T-helper 2 cell treated with Interferon-gamma antibody and Interleukin-4, amounts not matched to agents 100 ng/mL and 5 ng/mL, for 36 hours (primary cell): ENCODE results near the gene VPS72. TPM values are rescaled to one million over a fixed set of nuclear protein-coding genes. Genes with fewer than 3 reads are reported as not detected.
"Not testable (repeated sequence)": the region's sequence is repeated elsewhere in the genome, so short reads cannot be mapped to it uniquely, and the experiment has no call there.

Experiments used
- intact Hi-C: fragments of 100-400 bp; cut with micrococcal nuclease; formaldehyde crosslinking; loops from one replicate; pipeline ENCODE4 v1.15.1; 2023
- total RNA-seq: library from RNA; stranded (reverse); gene quantifications from 2 replicates; pipeline ENCODE4 v1.2.3, GENCODE V29; 2022

VPS72 gene
- total RNA-seq, 1 donor from 2014 or later: 75.6 TPM

- intact Hi-C loops: not testable (repeated sequence)
Observed at GRCh38 chr1:151188667-151189066, 1.3 kb downstream of the VPS72 start.

DNA sequence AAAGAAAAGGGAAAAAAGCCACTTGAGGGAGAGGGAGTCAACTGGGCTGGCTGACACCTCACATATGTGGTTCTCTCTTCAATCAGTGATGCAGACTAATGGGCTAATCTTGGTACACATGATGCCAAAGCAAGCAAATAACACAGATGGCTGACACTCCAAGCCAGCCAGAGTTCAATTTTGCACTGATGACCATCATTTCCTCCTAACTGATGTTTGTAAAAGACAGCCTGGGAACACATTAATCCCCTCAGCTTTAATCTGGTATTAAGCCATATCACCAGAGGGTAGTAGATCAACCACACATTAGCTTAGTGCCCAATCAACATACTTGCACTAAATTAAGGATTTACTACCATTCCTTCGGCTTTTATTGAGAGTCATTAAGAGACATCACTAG lies 2.8 kb downstream of the VPS72 start:
- intact Hi-C loops: no loop called here

DNA sequence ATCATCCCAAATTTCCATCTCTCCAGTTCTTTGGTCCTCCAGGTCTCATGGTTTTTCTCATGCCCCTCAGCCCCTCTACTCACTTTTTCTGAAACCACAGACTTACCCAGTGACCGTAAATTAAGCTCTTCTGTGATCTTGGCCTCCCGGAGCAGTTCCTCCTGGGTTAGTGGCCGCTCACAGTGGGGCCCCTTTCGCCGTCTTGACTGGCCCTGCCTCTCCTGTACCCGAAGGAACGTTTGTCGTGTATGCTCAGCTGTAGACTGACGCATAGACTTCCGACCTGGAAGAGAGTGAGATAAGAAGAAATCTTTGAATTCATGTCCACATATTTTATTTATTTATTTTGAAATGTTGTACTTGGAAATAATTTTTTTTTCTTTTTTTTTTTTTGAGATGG lies 5.8 kb downstream of the VPS72 start:
- intact Hi-C loops: no loop called here

GRCh38 chr1:151176514-151177045 lies 13.4 kb downstream of the VPS72 start:
- intact Hi-C loops: no loop called here

DNA sequence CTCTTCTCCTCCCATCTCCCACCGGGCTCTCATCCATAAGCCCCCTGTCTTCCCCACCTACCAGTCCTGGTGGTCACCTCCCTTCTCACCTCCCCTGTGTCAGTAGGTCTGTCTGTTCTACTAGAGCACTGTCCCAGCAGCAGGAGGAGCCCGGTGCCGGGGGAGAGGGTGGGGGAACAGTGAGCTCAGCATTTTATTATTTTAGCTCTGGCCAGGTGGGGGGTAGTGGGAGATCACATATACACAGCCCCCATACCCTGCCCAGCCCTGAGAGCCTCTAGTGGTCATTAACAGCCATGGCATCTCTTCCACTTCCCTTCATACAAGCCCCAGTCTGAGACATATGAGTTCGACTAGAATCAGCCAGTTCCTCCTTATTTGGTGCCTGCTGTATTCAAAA lies 14.1 kb downstream of the VPS72 start, which contains the start of gene TMOD4:
TSS of gene TMOD4 (minus strand) at position 119 of the 400 bp plus-strand sequence. CDS start 1,106 bp downstream, outside the sequence.
- intact Hi-C loops: no loop called here

DNA sequence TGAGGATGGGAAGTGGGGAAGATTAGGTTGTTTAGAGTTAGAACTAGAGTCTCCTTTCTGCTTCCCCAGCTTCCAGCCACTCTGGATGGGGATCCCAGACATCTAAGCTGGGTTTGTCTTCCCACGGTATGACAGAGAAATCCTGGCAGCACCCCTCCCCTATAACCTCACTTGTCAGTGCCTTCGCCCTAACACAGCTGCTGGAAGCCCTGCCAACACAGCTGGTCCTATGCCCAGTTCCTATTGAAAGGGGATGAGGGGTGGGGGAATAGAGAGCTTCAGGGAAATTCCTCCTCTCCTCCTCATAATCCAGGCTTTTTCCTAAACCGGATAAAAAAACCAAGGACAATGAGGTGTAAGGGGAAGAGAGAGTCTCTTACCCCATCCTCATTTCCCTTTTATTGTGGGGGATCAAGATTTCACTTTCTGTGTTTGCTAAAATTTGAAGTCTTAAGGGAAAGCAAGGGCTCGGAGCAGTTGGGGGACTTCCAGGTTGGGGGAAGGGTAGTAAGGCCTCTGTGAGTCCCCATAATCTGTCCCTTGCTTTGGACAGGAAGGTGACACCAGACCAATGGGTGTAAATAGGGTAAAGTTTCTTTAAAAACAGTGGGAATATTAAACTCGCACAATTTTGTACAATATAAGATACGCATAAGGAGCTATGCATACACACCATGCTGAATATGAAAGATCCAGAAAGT lies 14.8 kb downstream of the VPS72 start:
- intact Hi-C loops: no loop called here

- intact Hi-C loops: no loop called here
Observed at GRCh38 chr1:151171190-151171589, 18.8 kb downstream of the VPS72 start.

GRCh38 chr1:151167116-151167515 lies 22.9 kb downstream of the VPS72 start:
- intact Hi-C loops: no loop called here

- intact Hi-C loops: loop anchor here (1.0 kb wide), 1 partner anchor 32 kb away; the partner anchor contains the start of gene PIP5K1A
Observed at GRCh38 chr1:151166505-151166956, 23.5 kb downstream of the VPS72 start.

DNA sequence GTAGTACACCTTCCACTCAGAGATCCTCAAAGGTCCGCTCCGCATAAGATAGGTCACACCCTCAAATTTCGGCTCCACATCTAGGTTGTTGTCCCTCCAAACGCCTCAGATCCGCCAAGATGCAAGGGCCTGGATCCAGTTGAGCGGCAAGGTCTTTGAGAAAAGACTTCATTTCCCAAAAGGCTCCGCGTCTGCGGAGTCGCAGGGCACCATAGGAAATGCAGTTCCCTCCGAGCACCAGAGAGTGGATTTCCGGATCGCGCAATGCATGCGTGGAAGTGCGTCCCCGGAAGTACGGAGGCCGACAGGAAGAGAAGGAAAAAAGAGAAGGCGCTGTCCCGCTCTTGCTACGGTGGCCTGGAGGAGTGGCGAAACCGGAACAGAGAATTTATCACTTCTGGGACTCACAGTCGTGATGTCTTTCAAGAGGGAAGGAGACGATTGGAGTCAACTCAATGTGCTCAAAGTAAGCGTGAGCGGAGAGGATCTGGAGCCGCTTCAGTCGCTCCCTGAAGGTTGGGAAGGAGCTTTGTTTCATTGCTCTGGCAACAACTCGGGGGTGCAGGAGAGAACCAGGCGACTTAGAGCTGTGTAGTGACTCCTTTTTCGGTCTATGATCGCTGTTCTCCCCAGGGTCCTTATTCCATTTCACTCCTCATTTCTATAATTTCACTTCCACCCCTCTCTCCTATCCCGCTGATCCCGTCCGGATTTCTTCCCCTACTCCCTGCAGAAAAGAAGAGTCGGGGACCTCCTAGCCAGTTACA lies 24.1 kb downstream of the VPS72 start, which contains the start of the genes LYSMD1 and SCNM1:
TSS of gene LYSMD1 (minus strand) at position 165 of the 767 bp plus-strand sequence. CDS start 644 bp downstream, outside the sequence.
TSS of gene SCNM1 (plus strand) at position 407 of the 767 bp plus-strand sequence. CDS start at position 416, 9 bp downstream.
- intact Hi-C loops: loop anchor here (1.0 kb wide), 4 partner anchors 9 to 115 kb away; partner anchors contain the start of genes PIP5K1A and VPS72

DNA sequence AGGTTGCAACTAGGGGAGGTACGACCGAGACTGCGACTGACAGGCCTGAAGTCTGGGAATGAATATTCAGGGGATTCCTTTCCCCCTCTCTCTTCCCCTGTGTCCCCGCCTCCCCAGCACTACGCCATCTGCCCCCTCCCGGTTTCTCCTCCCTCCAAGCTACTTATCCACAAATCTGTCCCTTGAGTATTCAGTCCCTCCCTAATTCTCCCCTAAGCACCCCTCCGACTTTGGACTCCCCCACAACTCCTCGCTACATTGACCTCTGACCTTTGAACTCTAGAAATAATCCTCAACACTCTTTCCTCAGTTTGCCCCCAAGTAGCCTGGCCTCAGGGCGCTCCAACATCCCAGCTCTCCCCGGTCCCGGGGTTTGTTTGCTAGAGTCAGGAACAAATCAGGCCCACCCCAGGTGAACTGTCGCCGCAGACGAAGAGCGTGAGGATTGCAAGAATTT lies 24.7 kb downstream of the VPS72 start:
- intact Hi-C loops: loop anchor here (1.0 kb wide), 3 partner anchors 8 to 116 kb away; partner anchors contain the start of gene VPS72

DNA sequence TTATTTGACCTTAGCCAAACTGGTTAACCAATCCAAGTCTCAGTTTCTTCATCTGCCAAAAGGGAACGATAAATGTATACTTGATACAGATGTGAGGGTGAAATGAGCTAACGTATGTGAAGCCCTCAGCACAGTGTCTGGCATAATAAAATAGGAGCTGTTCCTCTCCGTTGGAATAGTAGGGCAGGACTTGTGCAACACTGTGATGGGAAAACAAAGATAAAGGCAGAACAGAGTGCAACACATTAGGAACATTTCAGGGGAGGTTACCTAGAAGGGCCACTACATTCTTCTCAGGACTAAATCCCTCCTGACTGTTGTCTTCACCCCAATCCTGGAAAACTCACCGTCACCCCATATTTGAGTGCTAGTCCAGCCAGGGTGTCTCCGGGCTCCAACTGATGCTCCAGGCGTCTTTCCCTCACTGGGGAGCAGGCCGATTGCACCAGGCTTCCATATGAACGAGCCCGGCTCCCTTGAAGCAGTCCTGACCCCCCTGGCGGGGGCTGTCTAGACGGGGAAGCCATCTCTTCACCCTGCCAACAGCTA lies 25.2 kb downstream of the VPS72 start:
- intact Hi-C loops: loop anchor here (1.0 kb wide), 3 partner anchors 8 to 116 kb away; partner anchors contain the start of gene VPS72

DNA sequence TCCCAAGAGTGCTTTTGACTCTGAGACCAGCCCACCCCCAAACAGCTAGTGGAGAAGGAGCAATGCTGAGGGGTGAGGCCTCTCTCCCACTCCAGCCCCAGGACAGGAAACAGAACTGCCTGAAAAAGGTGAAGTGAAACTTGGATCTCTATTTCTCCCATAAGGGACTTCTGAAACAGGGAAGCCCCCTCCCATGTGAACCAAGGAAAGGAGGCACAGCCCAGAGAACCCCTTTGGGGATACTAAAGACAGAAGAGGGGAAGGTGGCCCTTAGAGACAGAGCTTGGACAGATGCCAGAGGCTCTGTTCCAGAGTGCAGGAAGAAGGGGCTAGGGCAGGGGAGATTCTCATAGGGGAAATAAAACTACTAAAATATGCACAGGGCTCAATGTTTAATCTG lies 30.6 kb downstream of the VPS72 start:
- intact Hi-C loops: loop anchor here (5.0 kb wide), 2 partner anchors 38 to 152 kb away; partner anchors contain the start of genes MINDY1, PIP5K1A and PRUNE1

- intact Hi-C loops: loop anchor here (5.0 kb wide), 2 partner anchors 38 to 152 kb away; partner anchors contain the start of genes MINDY1, PIP5K1A and PRUNE1
Observed at GRCh38 chr1:151158751-151159251, 31.2 kb downstream of the VPS72 start.

DNA sequence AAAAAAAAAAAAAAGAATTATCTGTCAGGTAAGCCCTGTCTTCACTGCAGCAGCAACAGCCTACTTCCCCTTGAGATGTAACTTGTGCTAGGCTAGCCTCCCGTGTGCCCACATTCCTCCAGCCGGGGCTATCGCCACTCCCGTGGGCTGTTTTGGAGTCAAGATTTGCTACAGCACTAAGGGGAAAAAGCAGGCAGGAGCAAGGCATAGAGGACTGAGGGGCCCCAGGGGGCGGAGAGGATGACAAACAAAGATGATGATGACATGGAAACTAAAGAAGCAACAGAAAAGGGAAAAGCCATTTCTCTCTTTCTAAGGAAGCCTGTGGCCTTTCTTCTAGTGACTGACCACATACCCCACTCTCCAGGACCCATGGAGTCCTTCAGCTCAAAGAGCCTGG lies 31.7 kb downstream of the VPS72 start:
- intact Hi-C loops: loop anchor here (5.0 kb wide), 2 partner anchors 39 to 151 kb away; partner anchors contain the start of genes MINDY1, PIP5K1A and PRUNE1

GRCh38 chr1:151157067-151157531 lies 32.9 kb downstream of the VPS72 start:
- intact Hi-C loops: loop anchor here (1.0 to 5.0 kb wide), 5 partner anchors 8 to 594 kb away; partner anchors contain the start of genes CDC42SE1, LYSMD1, MINDY1 and PIP5K1A

DNA sequence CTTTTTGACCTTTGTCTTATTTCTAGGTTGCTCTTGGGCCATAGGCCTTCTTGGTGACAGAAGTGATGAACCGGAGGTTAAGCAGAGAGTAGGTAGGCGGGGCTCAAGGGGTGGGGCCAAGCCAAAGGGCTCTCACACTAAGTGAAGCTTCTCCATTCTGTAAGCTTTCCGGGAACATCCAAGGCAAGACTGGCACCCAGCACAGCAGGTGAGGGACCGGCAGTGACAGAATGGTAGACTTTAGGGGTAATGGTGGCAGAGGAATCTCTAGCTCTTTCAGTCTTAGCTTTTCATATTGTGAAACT lies 33.5 kb downstream of the VPS72 start, which contains the start of gene TNFAIP8L2:
TSS of gene TNFAIP8L2 (plus strand) at position 135 of the 305 bp plus-strand sequence. CDS start 2,049 bp downstream, outside the sequence.
- intact Hi-C loops: loop anchor here (1.0 to 5.0 kb wide), 8 partner anchors 10 to 594 kb away; partner anchors contain the start of genes CDC42SE1, GABPB2, MINDY1 and PIP5K1A

- intact Hi-C loops: no loop called here
Observed at GRCh38 chr1:151147665-151148064, 42.3 kb downstream of the VPS72 start.

DNA sequence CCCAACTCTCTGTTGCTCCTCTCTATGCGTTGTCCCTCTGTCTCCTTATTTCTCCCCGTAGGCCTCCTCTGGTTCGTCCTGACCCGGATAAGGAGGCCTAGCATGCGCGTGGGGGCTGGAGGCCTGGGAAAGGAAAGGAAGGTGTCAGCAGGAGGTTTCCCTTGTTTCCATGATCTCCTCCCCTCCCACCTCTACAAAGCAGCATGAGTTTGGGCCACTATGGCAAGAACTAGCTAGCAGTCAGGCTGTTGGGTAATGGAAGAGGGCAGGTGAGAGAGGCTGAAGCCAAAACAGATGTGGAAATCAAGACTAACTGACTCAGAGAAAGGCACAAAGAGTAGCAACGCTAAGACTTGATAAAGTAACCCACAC lies 42.9 kb downstream of the VPS72 start:
- intact Hi-C loops: no loop called here
